ENCODE data around the gene RNF121.

Gene RNF121

DNA sequence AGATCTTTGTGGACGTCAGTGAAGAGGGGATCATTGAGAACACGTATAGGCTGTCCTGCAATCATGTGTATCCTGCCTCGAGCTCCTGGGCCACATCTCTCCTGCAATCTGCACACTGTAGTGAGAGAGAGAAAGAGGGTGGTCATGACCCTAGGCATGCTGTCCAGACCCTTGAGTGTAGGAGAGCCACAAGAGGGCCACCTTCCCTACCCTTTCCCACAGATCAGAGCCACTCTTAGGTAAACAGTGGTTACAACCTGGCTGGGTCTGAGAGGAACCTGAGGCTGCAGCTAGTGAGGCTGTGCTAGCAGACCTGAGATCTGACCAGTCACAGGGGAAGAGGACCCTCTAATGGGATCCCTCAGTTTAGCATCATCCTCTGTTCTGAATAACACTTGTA lies 65.9 kb downstream of the RNF121 start:
- Histone ChIP-seq H3K27ac (ENCODE audit: low read length) (no peak overlapping the region), H3K27me3 (ENCODE audit: control insufficient read depth, insufficient read depth, low read length) (no peaks in the 10 kb centered on the region), H3K36me3 (ENCODE audit: control insufficient read depth, low read depth, low read length) (peaks cover 6% of the 10 kb centered on the region), H3K9me3 (ENCODE audit: control insufficient read depth, low read depth, low read length) (no peaks in the 10 kb centered on the region), H3K4me1 (ENCODE audit: control insufficient read depth, low read depth, low read length) (no peaks in the 10 kb centered on the region), H3K4me3 (ENCODE audit: low read length) (no peak overlapping the region), H3K9ac (ENCODE audit: low read length) (no peak overlapping the region)

- Histone ChIP-seq H3K4me1 (ENCODE audit: control insufficient read depth, low read depth, low read length) (no peaks in the 10 kb centered on the region), H3K36me3 (ENCODE audit: control insufficient read depth, low read depth, low read length) (peaks cover 1% of the 10 kb centered on the region), H3K9me3 (ENCODE audit: control insufficient read depth, low read depth, low read length) (no peaks in the 10 kb centered on the region), H3K27ac (ENCODE audit: low read length) (no peak overlapping the region), H3K27me3 (ENCODE audit: control insufficient read depth, insufficient read depth, low read length) (no peaks in the 10 kb centered on the region), H3K4me3 (ENCODE audit: low read length) (no peak overlapping the region), H3K9ac (ENCODE audit: low read length) (no peak overlapping the region)
Observed at GRCh38 chr11:71995726-71996291, 67.0 kb downstream of the RNF121 start.

DNA sequence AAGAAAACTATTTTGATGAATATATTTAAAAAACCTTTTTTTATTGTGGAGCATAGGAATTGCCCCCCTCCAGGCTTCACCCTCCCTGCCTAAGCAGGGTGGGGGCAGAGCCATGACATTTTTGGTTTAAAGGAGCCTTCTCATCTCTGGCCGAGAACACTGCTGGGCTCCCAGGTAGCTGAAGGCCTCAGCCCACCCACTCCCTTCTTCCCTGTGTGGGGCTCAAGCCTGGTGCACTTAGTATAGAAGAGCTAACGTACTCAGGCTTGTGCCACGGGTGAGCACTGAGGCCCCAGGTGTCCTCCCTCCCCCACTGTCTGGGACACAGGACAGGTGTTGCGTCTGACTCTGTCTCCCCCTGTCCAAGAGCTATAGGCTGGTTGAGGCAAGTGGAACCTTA lies 67.7 kb downstream of the RNF121 start:
- Histone ChIP-seq H3K36me3 (ENCODE audit: control insufficient read depth, low read depth, low read length) (no peaks in the 10 kb centered on the region), H3K9me3 (ENCODE audit: control insufficient read depth, low read depth, low read length) (no peaks in the 10 kb centered on the region), H3K27me3 (ENCODE audit: control insufficient read depth, insufficient read depth, low read length) (no peaks in the 10 kb centered on the region), H3K4me3 (ENCODE audit: low read length) (no peak overlapping the region), H3K9ac (ENCODE audit: low read length) (no peak overlapping the region), H3K4me1 (ENCODE audit: control insufficient read depth, low read depth, low read length) (no peaks in the 10 kb centered on the region), H3K27ac (ENCODE audit: low read length) (no peak overlapping the region)

DNA sequence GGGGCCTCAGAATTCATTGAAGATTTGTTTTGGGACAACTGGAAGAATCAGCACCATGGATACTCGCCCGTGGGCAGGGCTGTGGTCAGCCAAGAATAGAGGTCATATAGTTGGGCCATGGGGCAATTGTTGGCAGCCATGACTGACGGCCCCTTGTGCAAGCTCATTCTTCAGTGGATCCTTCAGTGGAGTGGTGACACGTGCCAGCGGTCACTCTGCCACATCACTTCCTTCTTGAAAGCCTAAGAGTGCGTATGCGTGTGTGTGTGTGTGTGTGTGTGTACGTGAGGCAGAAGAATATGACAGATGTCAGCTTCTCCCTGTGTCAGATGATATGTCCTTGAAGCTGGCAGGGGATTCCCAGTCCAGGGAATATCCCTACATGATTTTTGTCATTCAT lies 68.1 kb downstream of the RNF121 start:
- no peak overlapping the region for H3K9ac ChIP-seq (ENCODE audit: low read length)
- no peaks in the 10 kb centered on the region for H3K9me3 ChIP-seq (ENCODE audit: control insufficient read depth, low read depth, low read length)
- no peaks in the 10 kb centered on the region for H3K4me1 ChIP-seq (ENCODE audit: control insufficient read depth, low read depth, low read length)
- H3K36me3 ChIP-seq (ENCODE audit: control insufficient read depth, low read depth, low read length), result peaks cover 4% of the 10 kb centered on the region
- no peaks in the 10 kb centered on the region for H3K27me3 ChIP-seq (ENCODE audit: control insufficient read depth, insufficient read depth, low read length)
- no peak overlapping the region for H3K4me3 ChIP-seq (ENCODE audit: low read length)
- H3K27ac ChIP-seq (ENCODE audit: low read length), result no peak overlapping the region

DNA sequence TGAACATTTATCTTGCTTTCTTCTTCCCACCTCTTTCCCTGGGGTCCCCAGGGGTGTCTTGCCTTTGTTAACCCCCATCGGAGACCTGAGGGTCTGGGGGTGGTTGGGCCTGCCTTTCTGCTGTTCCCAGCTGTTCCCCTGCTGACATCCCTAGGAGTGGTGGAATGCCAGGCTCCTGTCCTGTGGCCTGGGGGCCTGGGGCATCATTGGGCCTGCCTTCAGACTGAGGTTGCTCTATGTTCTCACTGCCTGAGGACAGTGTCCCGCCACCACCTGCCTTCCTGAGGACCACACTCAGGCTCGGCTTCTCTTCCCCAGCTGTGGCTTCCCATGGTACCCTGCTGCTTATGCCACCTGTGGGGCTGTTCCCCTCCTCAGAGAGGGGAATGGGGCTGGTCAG lies 68.7 kb downstream of the RNF121 start:
- Histone ChIP-seq H3K36me3 (ENCODE audit: control insufficient read depth, low read depth, low read length) (peaks cover 11% of the 10 kb centered on the region), H3K9ac (ENCODE audit: low read length) (no peak overlapping the region), H3K27me3 (ENCODE audit: control insufficient read depth, insufficient read depth, low read length) (no peaks in the 10 kb centered on the region), H3K4me1 (ENCODE audit: control insufficient read depth, low read depth, low read length) (no peaks in the 10 kb centered on the region), H3K9me3 (ENCODE audit: control insufficient read depth, low read depth, low read length) (no peaks in the 10 kb centered on the region), H3K4me3 (ENCODE audit: low read length) (no peak overlapping the region), H3K27ac (ENCODE audit: low read length) (no peak overlapping the region)

- H3K9me3 ChIP-seq (ENCODE audit: control insufficient read depth, low read depth, low read length), result no peaks in the 10 kb centered on the region
- no peaks in the 10 kb centered on the region for H3K4me1 ChIP-seq (ENCODE audit: control insufficient read depth, low read depth, low read length)
- peaks cover 15% of the 10 kb centered on the region for H3K36me3 ChIP-seq (ENCODE audit: control insufficient read depth, low read depth, low read length)
- no peak overlapping the region for H3K9ac ChIP-seq (ENCODE audit: low read length)
- H3K27ac ChIP-seq (ENCODE audit: low read length), result no peak overlapping the region
- no peaks in the 10 kb centered on the region for H3K27me3 ChIP-seq (ENCODE audit: control insufficient read depth, insufficient read depth, low read length)
- H3K4me3 ChIP-seq (ENCODE audit: low read length), result no peak overlapping the region
Observed at GRCh38 chr11:71998061-71998460, 69.2 kb downstream of the RNF121 start.

DNA sequence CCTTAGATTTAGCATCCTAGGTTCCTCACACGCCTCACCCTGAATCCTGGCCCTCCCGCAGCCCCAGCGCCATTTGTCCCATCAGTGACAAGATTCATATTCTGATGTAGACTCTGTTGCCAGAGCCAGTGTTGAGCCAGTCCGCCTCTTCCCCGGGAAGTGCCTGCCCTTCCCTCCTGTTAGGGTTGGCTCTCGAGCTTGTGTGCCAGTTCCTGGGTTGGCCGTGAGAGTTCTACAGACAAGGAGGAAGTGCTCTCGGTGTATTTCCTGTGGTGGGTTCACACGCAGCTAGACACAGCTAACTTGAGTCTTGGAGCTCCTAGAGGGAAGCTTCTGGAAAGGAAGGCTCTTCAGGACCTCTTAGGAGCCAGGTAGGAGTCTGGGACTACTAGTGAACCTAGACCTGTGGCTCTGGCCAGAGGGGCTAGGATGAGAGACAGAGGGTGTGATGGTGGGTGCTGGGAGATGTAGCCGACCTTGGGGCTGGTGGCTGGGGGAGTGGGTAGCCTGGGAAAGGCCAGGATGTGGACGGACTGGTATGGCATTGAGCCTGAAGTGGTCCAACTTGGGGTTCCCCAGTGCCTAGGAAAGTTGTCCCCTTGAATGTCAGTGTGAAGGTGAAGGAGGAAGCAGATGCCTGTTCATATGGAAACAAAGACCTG lies 69.9 kb downstream of the RNF121 start, which contains the start of gene IL18BP:
Gene IL18BP (plus strand): TSS at position 261 of the 662 bp plus-strand sequence. CDS start 1,076 bp downstream, outside the sequence.
- no peak within 1 kb of the TSS for H3K4me3 ChIP-seq (ENCODE audit: low read length)
- H3K9ac ChIP-seq (ENCODE audit: low read length), result no peak within 1 kb of the TSS
- H3K27me3 ChIP-seq (ENCODE audit: control insufficient read depth, insufficient read depth, low read length), result no peaks in the 10 kb centered on the region
- H3K9me3 ChIP-seq (ENCODE audit: control insufficient read depth, low read depth, low read length), result no peaks in the 10 kb centered on the region
- peaks cover 22% of the 10 kb centered on the region for H3K36me3 ChIP-seq (ENCODE audit: control insufficient read depth, low read depth, low read length)
- no peaks in the 10 kb centered on the region for H3K4me1 ChIP-seq (ENCODE audit: control insufficient read depth, low read depth, low read length)
- H3K27ac ChIP-seq (ENCODE audit: low read length), result no peak within 1 kb of the TSS

DNA sequence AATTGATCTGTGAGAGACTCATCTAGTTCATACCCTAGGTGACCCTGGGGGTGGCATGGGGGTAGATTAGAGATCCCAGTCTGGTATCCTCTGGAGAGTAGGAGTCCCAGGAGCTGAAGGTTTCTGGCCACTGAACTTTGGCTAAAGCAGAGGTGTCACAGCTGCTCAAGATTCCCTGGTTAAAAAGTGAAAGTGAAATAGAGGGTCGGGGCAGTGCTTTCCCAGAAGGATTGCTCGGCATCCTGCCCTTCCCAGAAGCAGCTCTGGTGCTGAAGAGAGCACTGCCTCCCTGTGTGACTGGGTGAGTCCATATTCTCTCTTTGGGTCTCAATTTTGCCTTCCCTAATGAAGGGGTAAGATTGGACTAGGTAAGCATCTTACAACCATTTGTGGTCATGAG lies 70.5 kb downstream of the RNF121 start:
- H3K9ac ChIP-seq (ENCODE audit: low read length), result no peak overlapping the region
- no peaks in the 10 kb centered on the region for H3K4me1 ChIP-seq (ENCODE audit: control insufficient read depth, low read depth, low read length)
- peaks cover 28% of the 10 kb centered on the region for H3K36me3 ChIP-seq (ENCODE audit: control insufficient read depth, low read depth, low read length)
- H3K27me3 ChIP-seq (ENCODE audit: control insufficient read depth, insufficient read depth, low read length), result no peaks in the 10 kb centered on the region
- no peak overlapping the region for H3K27ac ChIP-seq (ENCODE audit: low read length)
- no peaks in the 10 kb centered on the region for H3K9me3 ChIP-seq (ENCODE audit: control insufficient read depth, low read depth, low read length)
- no peak overlapping the region for H3K4me3 ChIP-seq (ENCODE audit: low read length)

- Histone ChIP-seq H3K9ac (ENCODE audit: low read length) (no peak overlapping the region), H3K4me1 (ENCODE audit: control insufficient read depth, low read depth, low read length) (no peaks in the 10 kb centered on the region), H3K27me3 (ENCODE audit: control insufficient read depth, insufficient read depth, low read length) (no peaks in the 10 kb centered on the region), H3K27ac (ENCODE audit: low read length) (no peak overlapping the region), H3K4me3 (ENCODE audit: low read length) (no peak overlapping the region), H3K36me3 (ENCODE audit: control insufficient read depth, low read depth, low read length) (peaks cover 33% of the 10 kb centered on the region), H3K9me3 (ENCODE audit: control insufficient read depth, low read depth, low read length) (no peaks in the 10 kb centered on the region)
Observed at GRCh38 chr11:71999798-72000197, 71.0 kb downstream of the RNF121 start.

GRCh38 chr11:72000202-72000867 lies 71.5 kb downstream of the RNF121 start:
- Histone ChIP-seq H3K4me3 (ENCODE audit: low read length) (no peak overlapping the region), H3K36me3 (ENCODE audit: control insufficient read depth, low read depth, low read length) (peaks cover 38% of the 10 kb centered on the region), H3K4me1 (ENCODE audit: control insufficient read depth, low read depth, low read length) (no peaks in the 10 kb centered on the region), H3K9me3 (ENCODE audit: control insufficient read depth, low read depth, low read length) (no peaks in the 10 kb centered on the region), H3K27me3 (ENCODE audit: control insufficient read depth, insufficient read depth, low read length) (no peaks in the 10 kb centered on the region), H3K27ac (ENCODE audit: low read length) (no peak overlapping the region), H3K9ac (ENCODE audit: low read length) (no peak overlapping the region)

DNA sequence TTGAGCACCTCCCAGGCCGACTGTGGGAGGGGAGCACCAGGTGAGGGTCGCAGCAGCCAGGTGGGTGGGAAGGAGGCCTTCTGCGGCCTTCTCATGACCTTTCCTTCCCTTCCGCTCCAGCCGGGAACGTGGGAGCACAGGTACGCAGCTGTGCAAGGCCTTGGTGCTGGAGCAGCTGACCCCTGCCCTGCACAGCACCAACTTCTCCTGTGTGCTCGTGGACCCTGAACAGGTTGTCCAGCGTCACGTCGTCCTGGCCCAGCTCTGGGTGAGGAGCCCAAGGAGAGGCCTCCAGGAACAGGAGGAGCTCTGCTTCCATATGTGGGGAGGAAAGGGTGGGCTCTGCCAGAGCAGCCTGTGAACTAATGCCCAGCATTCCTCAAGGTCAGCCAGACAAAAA lies 72.4 kb downstream of the RNF121 start:
- no peaks in the 10 kb centered on the region for H3K9me3 ChIP-seq (ENCODE audit: control insufficient read depth, low read depth, low read length)
- H3K4me1 ChIP-seq (ENCODE audit: control insufficient read depth, low read depth, low read length), result no peaks in the 10 kb centered on the region
- H3K27ac ChIP-seq (ENCODE audit: low read length), result no peak overlapping the region
- no peaks in the 10 kb centered on the region for H3K27me3 ChIP-seq (ENCODE audit: control insufficient read depth, insufficient read depth, low read length)
- no peak overlapping the region for H3K4me3 ChIP-seq (ENCODE audit: low read length)
- H3K36me3 ChIP-seq (ENCODE audit: control insufficient read depth, low read depth, low read length), result peaks cover 47% of the 10 kb centered on the region
- no peak overlapping the region for H3K9ac ChIP-seq (ENCODE audit: low read length)
